Activated naive CD8-positive, alpha-beta T cell treated with anti-CD3 and anti-CD28 coated beads, Interleukin-2, amount 50 U/mL, for 24 hours (primary cell): ENCODE measurements around the gene MTHFD2L.
A peak's percentile ranks its signal among the peaks of the same experiment; 100 is the strongest.
"Not testable (repeated sequence)": the region's sequence is repeated elsewhere in the genome, so short reads cannot be mapped to it uniquely, and the experiment has no call there.

ENCODE experiments used
- ATAC-seq: fragments of 150-1000 bp; cut with Tn5 transposase; one replicate; pipeline ENCODE4 v1.10.0; 2021
- DNase-seq: peaks from one replicate; pipeline ENCODE4 v3.0.0; 2021
- H3K27ac Mint-ChIP-seq: one replicate; pipeline ENCODE4 v1.8.0; 2021; ENCODE audit warnings: mild to moderate bottlenecking, mixed read lengths
- H3K27me3 Mint-ChIP-seq: one replicate; pipeline ENCODE4 v1.8.0; 2021; ENCODE audit warnings: mixed read lengths
- H3K36me3 Mint-ChIP-seq: one replicate; pipeline ENCODE4 v1.8.0; 2021; ENCODE audit warnings: low read depth, mixed read lengths
- H3K4me1 Mint-ChIP-seq: one replicate; pipeline ENCODE4 v1.8.0; 2021; ENCODE audit warnings: mixed read lengths
- H3K4me3 Mint-ChIP-seq: one replicate; pipeline ENCODE4 v1.8.0; 2021; ENCODE audit warnings: mild to moderate bottlenecking, moderate library complexity, mixed read lengths
- H3K9me3 Mint-ChIP-seq: one replicate; pipeline ENCODE4 v1.8.0; 2021; ENCODE audit warnings: mixed read lengths

The MTHFD2L gene

DNA sequence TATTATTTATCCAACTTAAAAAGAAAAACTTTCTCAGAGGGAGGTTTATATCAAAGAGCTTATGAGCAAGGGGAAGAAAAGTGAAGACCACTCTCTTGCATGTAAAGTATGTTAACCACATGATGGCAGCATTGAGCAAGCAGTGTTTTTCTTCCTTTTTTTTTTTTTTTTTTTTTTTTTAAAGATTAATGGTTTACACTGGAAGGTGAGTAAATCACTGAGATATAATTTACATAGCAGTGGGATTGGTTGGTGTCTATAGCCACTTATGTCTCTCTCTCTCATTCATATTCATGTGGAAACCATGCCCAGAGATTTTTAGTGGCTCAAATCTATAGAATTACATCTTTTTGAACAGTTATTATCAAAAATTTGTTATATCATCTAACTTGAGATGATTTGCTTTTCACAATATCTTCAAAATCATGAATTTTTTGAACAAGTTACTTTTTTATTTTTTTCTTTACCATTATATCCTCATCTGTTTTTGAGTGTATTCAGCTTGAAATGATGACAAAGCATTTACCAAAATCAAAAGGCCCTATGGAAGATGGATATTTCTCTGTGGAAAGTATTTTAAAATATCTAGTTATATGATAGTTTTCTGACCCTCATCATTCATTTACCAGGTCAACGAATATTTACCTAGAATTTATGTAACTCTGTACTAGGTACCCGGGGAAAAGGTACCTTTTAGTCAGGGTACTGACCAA is 31.6 kb downstream of the MTHFD2L start:
- no peak overlapping the region for H3K4me3 Mint-ChIP-seq
- no peaks in the 10 kb centered on the region for H3K27me3 Mint-ChIP-seq
- no peaks in the 10 kb centered on the region for H3K36me3 Mint-ChIP-seq
- no peak for DNase-seq
- peak; percentile 28 for ATAC-seq
- no peak overlapping the region for H3K27ac Mint-ChIP-seq
- H3K4me1 Mint-ChIP-seq, result no peaks in the 10 kb centered on the region
- H3K9me3 Mint-ChIP-seq, result no peaks in the 10 kb centered on the region

DNA sequence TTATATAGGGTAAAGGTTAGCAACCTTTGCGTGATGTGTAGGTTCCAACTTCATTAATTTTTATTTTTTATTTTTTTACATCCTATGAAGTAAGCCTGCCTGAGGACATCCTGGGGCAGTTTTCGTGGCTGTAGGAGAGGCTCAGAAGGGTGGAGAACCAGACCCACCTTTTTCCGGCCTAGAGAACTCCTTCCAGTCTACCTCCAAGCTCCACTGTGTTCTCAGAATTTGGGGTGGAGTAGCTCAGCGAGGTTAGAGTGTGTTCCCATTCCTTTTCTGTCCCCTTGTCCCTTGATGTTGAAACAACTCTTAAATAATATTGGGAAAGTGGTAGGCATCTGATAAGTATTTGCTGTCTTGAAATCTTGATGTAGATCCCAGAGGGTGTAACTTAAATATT is 32.4 kb downstream of the MTHFD2L start:
- ATAC-seq (no peak), DNase-seq (no peak)
- Mint-ChIP-seq H3K4me1 (no peaks in the 10 kb centered on the region), H3K27ac (no peak overlapping the region), H3K4me3 (no peak overlapping the region), H3K36me3 (no peaks in the 10 kb centered on the region), H3K9me3 (no peaks in the 10 kb centered on the region), H3K27me3 (no peaks in the 10 kb centered on the region)

DNA sequence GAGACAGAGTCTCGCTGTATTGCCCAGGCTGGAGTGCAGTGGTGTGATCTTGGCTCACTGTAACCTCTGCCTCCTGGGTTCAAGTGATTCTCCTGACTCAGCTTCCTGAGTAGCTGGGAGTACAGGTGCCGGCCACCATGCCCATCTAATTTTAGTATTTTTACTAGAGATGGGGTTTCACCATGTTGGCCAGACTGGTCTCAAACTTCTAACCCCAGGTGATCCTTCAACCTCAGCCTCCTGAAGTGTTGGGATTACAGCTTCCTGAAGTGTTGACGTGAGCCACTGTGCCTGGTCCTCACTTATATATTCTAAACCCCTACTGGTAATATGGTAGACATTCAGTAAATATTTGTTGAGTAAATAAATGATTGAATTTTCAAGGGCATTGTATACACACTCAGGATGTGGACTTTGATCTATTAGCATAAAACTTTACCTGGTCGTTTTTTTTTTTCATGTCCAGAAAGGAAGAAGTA is 33.0 kb downstream of the MTHFD2L start:
- no peak overlapping the region for H3K27ac Mint-ChIP-seq
- H3K36me3 Mint-ChIP-seq, result no peaks in the 10 kb centered on the region
- H3K27me3 Mint-ChIP-seq, result no peaks in the 10 kb centered on the region
- no peak for ATAC-seq
- no peak for DNase-seq
- no peaks in the 10 kb centered on the region for H3K4me1 Mint-ChIP-seq
- H3K9me3 Mint-ChIP-seq, result no peaks in the 10 kb centered on the region
- H3K4me3 Mint-ChIP-seq, result no peak overlapping the region

DNA sequence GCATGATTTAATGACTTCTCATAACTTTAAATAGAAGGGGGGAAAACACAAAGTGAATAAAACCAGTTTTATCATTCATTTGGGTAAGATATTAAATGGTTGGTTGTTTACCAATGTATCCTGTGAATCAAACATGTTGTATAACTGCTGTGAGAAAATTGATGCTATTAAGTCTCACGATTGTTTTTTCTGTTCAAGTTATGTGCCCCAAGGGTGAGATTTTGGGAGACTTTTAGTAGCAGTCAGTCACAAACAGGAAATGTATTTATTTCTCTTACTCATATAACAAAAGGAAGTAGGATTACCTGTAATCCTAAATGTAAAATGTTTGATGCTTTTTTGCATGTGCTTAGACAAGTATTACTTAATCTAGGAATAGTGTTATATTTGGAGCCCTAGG is 39.2 kb downstream of the MTHFD2L start:
- Mint-ChIP-seq H3K27ac (no peak overlapping the region), H3K4me3 (no peak overlapping the region), H3K9me3 (no peaks in the 10 kb centered on the region), H3K4me1 (no peaks in the 10 kb centered on the region), H3K27me3 (no peaks in the 10 kb centered on the region), H3K36me3 (peaks cover 5% of the 10 kb centered on the region)
- no peak for ATAC-seq
- DNase-seq, result no peak

DNA sequence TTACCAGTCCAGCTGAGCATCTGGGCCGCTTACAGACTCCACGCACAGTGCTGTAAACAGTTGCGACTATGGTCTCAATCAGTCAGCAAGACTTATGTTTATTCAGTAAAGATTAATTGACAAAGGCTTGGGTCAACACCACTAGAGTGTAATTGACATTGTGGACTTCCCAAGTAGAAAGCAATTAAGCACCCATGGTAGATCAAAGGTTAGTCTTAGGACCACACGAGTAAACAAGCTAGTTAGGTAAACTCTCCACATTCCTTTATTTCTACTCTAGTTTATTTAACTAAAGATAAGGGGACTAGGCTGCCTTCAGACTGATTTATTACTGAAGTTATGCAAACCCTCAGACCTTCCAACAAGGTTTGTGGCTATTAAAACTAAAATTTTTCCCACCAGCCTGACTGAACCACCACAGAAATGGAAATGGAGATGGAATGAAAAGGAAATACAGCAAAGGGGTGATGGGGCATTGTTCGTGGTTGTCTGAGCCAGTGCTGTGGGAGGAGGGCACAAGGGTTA is 44.2 kb downstream of the MTHFD2L start:
- Mint-ChIP-seq H3K9me3 (no peaks in the 10 kb centered on the region), H3K27me3 (no peaks in the 10 kb centered on the region), H3K36me3 (peaks cover 5% of the 10 kb centered on the region), H3K4me1 (peaks cover 14% of the 10 kb centered on the region), H3K27ac (no peak overlapping the region), H3K4me3 (no peak overlapping the region)
- DNase-seq (no peak), ATAC-seq (no peak)

DNA sequence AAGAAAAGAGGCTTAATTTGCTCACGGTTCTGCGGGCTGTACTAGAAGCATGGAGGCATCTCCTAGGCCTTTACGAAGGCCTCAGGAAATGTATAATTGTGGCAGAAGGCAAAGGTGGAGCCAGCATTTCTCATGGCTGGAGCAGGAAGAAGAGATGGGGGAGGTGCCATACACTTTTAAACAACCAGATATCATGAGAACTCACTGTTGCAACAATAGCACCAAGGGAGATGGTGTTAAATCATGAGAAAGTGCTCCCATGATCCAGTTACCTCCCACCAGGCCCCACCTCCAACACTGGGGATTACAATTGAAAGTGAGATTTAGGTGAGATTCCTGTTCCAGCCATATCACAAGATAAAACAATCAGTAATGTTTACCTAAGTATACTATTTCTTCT is 45.5 kb downstream of the MTHFD2L start:
- peaks cover 14% of the 10 kb centered on the region for H3K4me1 Mint-ChIP-seq
- ATAC-seq, result no peak
- H3K27ac Mint-ChIP-seq, result no peak overlapping the region
- H3K4me3 Mint-ChIP-seq, result no peak overlapping the region
- no peak for DNase-seq
- H3K27me3 Mint-ChIP-seq, result no peaks in the 10 kb centered on the region
- H3K9me3 Mint-ChIP-seq, result no peaks in the 10 kb centered on the region
- H3K36me3 Mint-ChIP-seq, result peaks cover 9% of the 10 kb centered on the region

GRCh38 chr4:74205046-74205445 is 47.1 kb downstream of the MTHFD2L start:
- no peak overlapping the region for H3K4me3 Mint-ChIP-seq

GRCh38 chr4:74205559-74205958 is 47.6 kb downstream of the MTHFD2L start:
- no peaks in the 10 kb centered on the region for H3K9me3 Mint-ChIP-seq
- peaks cover 14% of the 10 kb centered on the region for H3K4me1 Mint-ChIP-seq
- H3K27me3 Mint-ChIP-seq, result no peaks in the 10 kb centered on the region
- peaks cover 6% of the 10 kb centered on the region for H3K36me3 Mint-ChIP-seq
- H3K27ac Mint-ChIP-seq, result peak overlapping the region; percentile 75
- H3K4me3 Mint-ChIP-seq, result no peak overlapping the region
- ATAC-seq, result no peak
- DNase-seq, result no peak

More at GRCh38 chr4:74205046-74205445, 47.1 kb downstream of the MTHFD2L start:
- no peak for ATAC-seq
- DNase-seq, result no peak
- Mint-ChIP-seq H3K36me3 (peaks cover 7% of the 10 kb centered on the region), H3K4me1 (peaks cover 14% of the 10 kb centered on the region), H3K27me3 (no peaks in the 10 kb centered on the region), H3K27ac (no peak overlapping the region), H3K9me3 (no peaks in the 10 kb centered on the region)

DNA sequence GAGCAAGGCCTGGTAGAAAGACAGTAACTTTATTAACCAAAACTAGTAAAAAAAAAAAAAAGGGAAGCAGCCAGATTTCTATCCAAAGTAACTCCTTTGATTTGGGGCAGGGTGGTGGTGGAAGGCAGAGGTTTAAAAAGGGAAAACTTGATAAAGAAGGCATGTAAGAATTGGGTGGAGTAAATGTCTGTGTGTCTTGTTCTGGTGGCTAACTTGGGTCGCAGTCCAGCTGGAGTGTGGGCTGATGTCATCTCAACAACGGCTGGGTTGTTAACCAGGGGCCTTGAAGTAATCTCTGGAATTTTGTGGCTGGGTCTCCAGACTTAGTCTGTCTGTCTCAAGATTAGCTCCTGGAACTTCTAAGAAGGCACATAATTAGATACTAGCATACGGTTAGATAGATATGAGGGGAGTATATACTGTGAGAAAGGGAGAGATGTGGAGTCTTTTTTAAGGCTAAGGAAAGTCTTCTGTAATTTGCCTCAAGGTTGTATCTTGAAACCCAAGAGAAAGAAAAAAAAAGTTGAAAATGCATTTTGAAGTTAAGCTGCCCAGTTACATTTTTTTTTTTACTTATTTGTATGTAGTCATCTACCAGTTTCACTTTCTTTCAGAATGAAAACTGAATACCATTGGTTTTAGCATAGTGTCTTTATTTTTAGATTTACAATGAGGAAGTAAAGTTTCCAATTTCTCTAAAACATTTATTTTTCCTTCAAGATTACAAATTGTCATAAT is 48.3 kb downstream of the MTHFD2L start:
- no peak for DNase-seq

DNA sequence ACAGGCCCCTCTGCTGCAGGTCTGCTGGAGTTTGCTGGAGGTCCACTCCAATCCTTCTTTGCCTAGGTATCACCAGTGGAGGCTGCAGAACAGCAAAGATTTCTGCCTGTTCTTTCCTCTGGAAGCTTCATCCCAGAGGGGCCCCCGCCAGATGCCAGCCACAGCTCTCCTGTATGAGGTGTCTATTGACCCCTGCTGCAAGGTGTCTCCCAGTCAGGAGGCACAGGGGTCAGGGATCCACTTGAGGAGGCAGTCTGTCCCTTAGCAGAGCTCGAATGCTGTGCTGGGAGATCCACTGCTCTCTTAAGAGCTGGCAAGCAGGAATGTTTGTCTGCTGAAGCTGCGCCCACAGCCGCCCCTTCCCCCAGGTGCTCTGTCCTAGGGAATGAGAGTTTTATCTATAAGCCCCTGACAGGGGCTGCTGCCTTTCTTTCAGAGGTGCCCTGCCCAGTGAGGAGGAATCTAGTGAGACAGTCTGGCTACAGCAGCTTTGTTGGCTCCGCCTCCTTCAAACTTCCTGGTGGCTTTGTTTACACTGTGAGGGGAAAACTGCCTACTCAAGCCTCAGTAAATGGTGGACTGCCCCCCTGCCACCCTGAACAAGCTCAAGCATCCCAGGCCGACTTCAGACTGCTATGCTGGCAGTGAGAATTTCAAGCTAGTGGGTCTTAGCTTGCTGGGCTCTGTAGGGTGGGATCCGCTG is 56.7 kb downstream of the MTHFD2L start:
- not testable (repeated sequence) for ATAC-seq, H3K27me3 Mint-ChIP-seq, H3K4me1 Mint-ChIP-seq, H3K9me3 Mint-ChIP-seq, DNase-seq, H3K4me3 Mint-ChIP-seq, H3K27ac Mint-ChIP-seq
- H3K36me3 Mint-ChIP-seq, result peaks cover 18% of the 10 kb centered on the region

More for the DNA sequence above, 48.3 kb downstream of the MTHFD2L start:
- ATAC-seq, result no peak
- Mint-ChIP-seq H3K27ac (peak overlapping the region; percentile 75), H3K9me3 (no peaks in the 10 kb centered on the region), H3K4me1 (peaks cover 14% of the 10 kb centered on the region), H3K4me3 (peak overlapping the region; percentile 31), H3K36me3 (peaks cover 8% of the 10 kb centered on the region), H3K27me3 (no peaks in the 10 kb centered on the region)

DNA sequence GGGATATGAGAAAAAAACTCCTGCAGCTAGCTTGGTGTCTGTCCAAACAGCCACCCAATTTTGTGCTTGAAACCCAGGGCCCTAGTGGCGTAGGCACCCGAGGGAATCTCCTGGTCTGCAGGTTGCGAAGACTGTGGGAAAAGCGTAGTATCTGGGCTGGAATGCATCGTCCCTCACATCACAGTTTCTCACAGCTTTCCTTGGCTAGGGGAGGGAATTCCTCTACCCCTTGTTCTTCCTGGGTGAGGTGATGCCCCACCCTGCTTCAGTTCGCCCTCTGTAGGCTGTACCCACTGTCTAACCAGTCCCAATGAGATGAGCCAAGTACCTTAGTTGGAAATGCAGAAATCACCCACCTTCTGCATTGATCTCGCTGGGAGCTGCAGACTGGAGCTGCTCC is 57.3 kb downstream of the MTHFD2L start:
- not testable (repeated sequence) for H3K27ac Mint-ChIP-seq, H3K27me3 Mint-ChIP-seq, H3K9me3 Mint-ChIP-seq, H3K4me1 Mint-ChIP-seq, ATAC-seq, DNase-seq, H3K4me3 Mint-ChIP-seq
- H3K36me3 Mint-ChIP-seq, result peaks cover 18% of the 10 kb centered on the region

DNA sequence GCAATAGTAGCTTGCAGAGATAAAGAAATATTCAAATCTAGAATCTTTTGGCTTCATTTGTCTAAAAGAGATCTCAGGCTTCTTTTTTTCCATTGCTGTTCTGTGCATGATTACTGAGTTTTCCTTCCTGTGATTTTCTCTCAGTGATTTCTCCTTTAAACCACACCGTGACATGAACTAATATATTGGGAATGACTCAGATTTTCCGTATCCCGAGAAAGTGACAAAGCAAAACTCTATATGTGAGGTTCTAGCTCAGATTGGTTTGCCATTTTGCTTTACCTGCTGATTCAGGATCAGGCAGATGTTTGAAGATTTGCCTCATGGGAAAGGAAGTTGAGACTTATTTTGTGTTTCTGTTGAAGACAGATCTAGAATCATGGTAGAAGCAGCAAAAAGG is 59.4 kb downstream of the MTHFD2L start:
- ATAC-seq (no peak), DNase-seq (no peak)
- H3K27me3 Mint-ChIP-seq, result no peaks in the 10 kb centered on the region

GRCh38 chr4:74218201-74218600 is 60.3 kb downstream of the MTHFD2L start:
- Mint-ChIP-seq H3K36me3 (peaks cover 7% of the 10 kb centered on the region), H3K4me3 (no peak overlapping the region), H3K27me3 (no peaks in the 10 kb centered on the region), H3K9me3 (no peaks in the 10 kb centered on the region), H3K27ac (no peak overlapping the region), H3K4me1 (peaks cover 5% of the 10 kb centered on the region)
- DNase-seq (no peak), ATAC-seq (no peak)

More for the DNA sequence above, 59.4 kb downstream of the MTHFD2L start:
- Mint-ChIP-seq H3K36me3 (peaks cover 7% of the 10 kb centered on the region), H3K4me1 (peaks cover 5% of the 10 kb centered on the region), H3K4me3 (no peak overlapping the region), H3K27ac (peak overlapping the region; percentile 16), H3K9me3 (no peaks in the 10 kb centered on the region)

- peaks cover 5% of the 10 kb centered on the region for H3K4me1 Mint-ChIP-seq
- H3K27me3 Mint-ChIP-seq, result no peaks in the 10 kb centered on the region
- ATAC-seq (no peak), DNase-seq (no peak)
- no peak overlapping the region for H3K4me3 Mint-ChIP-seq
- H3K36me3 Mint-ChIP-seq, result peaks cover 3% of the 10 kb centered on the region
- H3K9me3 Mint-ChIP-seq, result no peaks in the 10 kb centered on the region
- no peak overlapping the region for H3K27ac Mint-ChIP-seq
Observed at GRCh38 chr4:74219240-74219639, 61.3 kb downstream of the MTHFD2L start.
